Stimulated activated CD8-positive, alpha-beta memory T cell treated with anti-CD3 and anti-CD28 coated beads, Interleukin-12 subunit alpha, Interleukin-12 subunit beta, amount 100 ng/mL, for 1 hour (primary cell): ENCODE data around the gene TMEM229B.

ENCODE experiments used
- DNase-seq: peaks from one replicate; pipeline ENCODE4 v3.0.0-alpha.2; 2020; ENCODE audit warnings: low read depth

Gene TMEM229B

DNA sequence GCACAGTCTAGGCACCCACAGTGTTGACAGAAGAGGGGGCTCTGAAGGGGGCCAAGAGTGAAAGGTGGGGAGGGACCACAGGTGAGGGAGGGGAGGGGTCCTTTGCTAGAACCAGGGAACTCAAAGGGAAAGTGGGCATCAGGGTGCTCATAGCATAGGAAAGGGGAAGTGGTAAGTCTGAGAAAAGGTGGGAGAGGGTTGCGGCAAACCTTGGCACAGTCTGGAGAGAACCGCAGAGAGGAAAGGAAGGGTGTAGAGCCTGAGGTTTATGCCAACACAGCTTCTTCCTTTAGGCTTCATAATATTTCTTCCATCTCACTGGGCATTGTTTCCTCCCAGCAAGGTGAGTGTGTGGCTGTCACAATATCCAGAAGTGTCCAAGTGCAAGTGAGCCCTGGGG, 65.1 kb downstream of the TMEM229B start:
- no peak for DNase-seq

DNA sequence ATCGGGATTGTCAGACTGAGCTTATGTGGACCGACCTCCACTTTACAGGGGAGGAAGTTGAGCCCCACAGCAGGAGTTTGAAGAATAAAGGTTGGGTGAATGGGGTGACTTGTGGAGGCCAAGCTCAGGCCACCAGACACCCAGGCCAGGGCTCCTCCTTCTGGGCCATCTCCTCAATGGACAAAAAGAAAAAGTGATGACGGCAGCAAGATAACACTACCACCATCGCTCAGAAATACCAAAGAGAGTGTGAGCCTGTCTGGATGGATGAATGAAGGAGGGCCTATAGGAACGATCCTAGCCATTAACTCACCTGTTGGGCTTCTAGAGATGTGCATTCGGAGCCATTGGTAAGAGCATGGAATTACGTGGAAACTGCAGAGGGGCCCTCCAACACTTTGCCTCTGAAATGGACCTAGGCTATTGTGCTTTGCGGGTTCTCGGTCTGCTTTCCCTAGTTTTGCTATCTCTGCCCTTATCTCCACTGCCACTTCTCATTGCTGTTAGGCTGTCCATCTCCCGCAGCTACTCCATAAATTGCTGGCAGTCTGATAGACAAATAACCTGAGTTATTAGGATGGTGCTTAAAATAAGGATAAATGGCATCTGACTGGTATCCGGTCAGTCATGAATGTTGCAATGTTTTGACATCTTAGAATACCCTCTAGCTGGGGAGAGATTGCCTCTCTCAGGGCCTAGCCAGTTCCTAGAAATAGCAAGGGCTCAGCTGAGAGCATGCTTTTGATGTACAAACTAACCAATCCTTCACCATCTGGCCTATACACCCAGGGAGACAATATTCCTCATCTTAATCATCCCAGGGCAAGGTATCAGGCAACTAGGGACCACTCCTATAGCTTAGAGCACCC, 66.9 kb downstream of the TMEM229B start:
- DNase-seq: no peak
